WTC11 (cell line): ENCODE results near the gene TMEM86B. TPM values are rescaled to one million over a fixed set of nuclear protein-coding genes. Genes with fewer than 3 reads are reported as not detected.

ENCODE experiments used
- ATAC-seq: fragments of 200-7000 bp; cut with Tn5 transposase; 2 replicates; pipeline ENCODE4 v1.10.0; 2021; ENCODE audit warnings: mild to moderate bottlenecking, moderate library complexity
- CTCF ChIA-PET: fragments of 300-600 bp; sonication (Branson Sonifier 250); formaldehyde crosslinking; loops from one replicate; lab custom pipeline; 2021; ENCODE audit warnings: antibody characterized with exemption; lab: Charles Lee
- POLR2A ChIA-PET: fragments of 350-600 bp; sonication (Branson Sonifier 250); formaldehyde crosslinking; loops from one replicate; lab custom pipeline; 2021; ENCODE audit warnings: antibody characterized with exemption; lab: Charles Lee
- DNase-seq: peaks from one replicate; pipeline ENCODE4 v3.0.0; 2021; ENCODE audit warnings: low spot score
- H3K27ac Mint-ChIP-seq: 2 replicates; pipeline ENCODE4 v1.8.0; 2021; ENCODE audit warnings: mixed read lengths
- H3K27me3 Mint-ChIP-seq: 2 replicates; pipeline ENCODE4 v1.8.0; 2021; ENCODE audit warnings: low read depth, mild to moderate bottlenecking, moderate library complexity, mixed read lengths
- H3K36me3 Mint-ChIP-seq: 2 replicates; pipeline ENCODE4 v1.8.0; 2021; ENCODE audit warnings: mixed read lengths
- H3K4me1 Mint-ChIP-seq: 2 replicates; pipeline ENCODE4 v1.8.0; 2022; ENCODE audit warnings: mixed read lengths
- H3K4me3 Mint-ChIP-seq: 2 replicates; pipeline ENCODE4 v1.8.0; 2021; ENCODE audit warnings: mild to moderate bottlenecking, moderate library complexity, mixed read lengths
- H3K9me3 Mint-ChIP-seq: 2 replicates; pipeline ENCODE4 v1.8.0; 2021; ENCODE audit warnings: mixed read lengths
- ATF1 ChIP-seq: sonication (generic); formaldehyde crosslinking; IDR thresholded peaks from 2 replicates; pipeline ENCODE4 v1.8.1; 2023; ENCODE audit warnings: mild to moderate bottlenecking, moderate library complexity, missing genetic modification reagents
- CREM ChIP-seq: sonication (generic); formaldehyde crosslinking; IDR thresholded peaks from 2 replicates; pipeline ENCODE4 v1.8.1; 2022; ENCODE audit warnings: mild to moderate bottlenecking, missing genetic modification reagents, moderate library complexity
- ELF4 ChIP-seq: sonication (generic); formaldehyde crosslinking; IDR thresholded peaks from 2 replicates; pipeline ENCODE4 v1.8.1; 2022; ENCODE audit warnings: low read depth, mild to moderate bottlenecking, moderate library complexity, missing genetic modification reagents
- FOXK1 ChIP-seq: sonication (generic); formaldehyde crosslinking; IDR thresholded peaks from 2 replicates; pipeline ENCODE4 v1.8.0; 2022; ENCODE audit warnings: mild to moderate bottlenecking, moderate library complexity, missing genetic modification reagents
- IRF2 ChIP-seq: sonication (generic); formaldehyde crosslinking; IDR thresholded peaks from 2 replicates; pipeline ENCODE4 v1.8.0; 2022; ENCODE audit warnings: low read depth, missing genetic modification reagents, borderline replicate concordance
- MYBL2 ChIP-seq: sonication (generic); formaldehyde crosslinking; IDR thresholded peaks from 2 replicates; pipeline ENCODE4 v1.8.1; 2023; ENCODE audit warnings: mild to moderate bottlenecking, moderate library complexity, missing genetic modification reagents
- NFATC4 ChIP-seq: fragments of 250-450 bp; sonication (Bioruptor Pico); IDR thresholded peaks from 2 replicates; pipeline ENCODE4 v1.9.0; 2021; ENCODE audit warnings: mild to moderate bottlenecking
- NFE2L1 ChIP-seq: sonication (generic); formaldehyde crosslinking; IDR thresholded peaks from 2 replicates; pipeline ENCODE4 v1.8.1; 2023; ENCODE audit warnings: missing genetic modification reagents
- NR1H2 ChIP-seq: sonication (generic); formaldehyde crosslinking; IDR thresholded peaks from 2 replicates; pipeline ENCODE4 v1.9.0; 2021; ENCODE audit warnings: mild to moderate bottlenecking, moderate library complexity, missing genetic modification reagents
- RELA ChIP-seq: sonication (generic); formaldehyde crosslinking; IDR thresholded peaks from 2 replicates; pipeline ENCODE4 v1.8.1; 2022; ENCODE audit warnings: missing genetic modification reagents, mild to moderate bottlenecking, borderline replicate concordance
- SMAD4 ChIP-seq: sonication (generic); formaldehyde crosslinking; IDR thresholded peaks from 2 replicates; pipeline ENCODE4 v1.8.0; 2022; ENCODE audit warnings: mild to moderate bottlenecking, missing genetic modification reagents
- TCF7 ChIP-seq: sonication (generic); formaldehyde crosslinking; IDR thresholded peaks from 2 replicates; pipeline ENCODE4 v1.8.0; 2022; ENCODE audit warnings: mild to moderate bottlenecking, low read depth, missing genetic modification reagents, moderate library complexity
- TEAD4 ChIP-seq: sonication (generic); formaldehyde crosslinking; IDR thresholded peaks from 2 replicates; pipeline ENCODE4 v1.8.0; 2022; ENCODE audit warnings: mild to moderate bottlenecking, missing genetic modification reagents
- ZBTB21 ChIP-seq: sonication (generic); formaldehyde crosslinking; IDR thresholded peaks from 2 replicates; pipeline ENCODE4 v1.8.1; 2023; ENCODE audit warnings: mild to moderate bottlenecking, missing genetic modification reagents, borderline replicate concordance
- ZNF263 ChIP-seq: sonication (generic); formaldehyde crosslinking; IDR thresholded peaks from 2 replicates; pipeline ENCODE4 v1.8.1; 2022; ENCODE audit warnings: low read depth, mild to moderate bottlenecking, moderate library complexity, missing genetic modification reagents
- ZNF416 ChIP-seq: fragments of 250-450 bp; sonication (Bioruptor Pico); IDR thresholded peaks from 2 replicates; pipeline ENCODE4 v1.9.0; 2021; ENCODE audit warnings: mild to moderate bottlenecking, inconsistent platforms
- total RNA-seq: library from RNA; stranded (reverse); gene quantifications from 3 replicates; pipeline ENCODE4 v1.2.3, GENCODE V29; 2021
- TF ChIP-seq, protein P1 (sequence below): sonication (generic); formaldehyde crosslinking; IDR thresholded peaks from 2 replicates; pipeline ENCODE4 v1.8.0; 2022; ENCODE audit warnings: mild to moderate bottlenecking, missing genetic modification reagents
- TF ChIP-seq, protein P2 (sequence below): sonication (generic); formaldehyde crosslinking; IDR thresholded peaks from 2 replicates; pipeline ENCODE4 v1.8.1; 2022; ENCODE audit warnings: missing genetic modification reagents, borderline replicate concordance
- TF ChIP-seq, protein P3 (sequence below): sonication (generic); formaldehyde crosslinking; IDR thresholded peaks from 2 replicates; pipeline ENCODE4 v1.8.0; 2022; ENCODE audit warnings: mild to moderate bottlenecking, missing genetic modification reagents
- TF ChIP-seq, protein P4 (sequence below): sonication (generic); formaldehyde crosslinking; IDR thresholded peaks from 2 replicates; pipeline ENCODE4 v1.8.0; 2023; ENCODE audit warnings: missing genetic modification reagents
- TF ChIP-seq, protein P5 (sequence below): sonication (generic); formaldehyde crosslinking; IDR thresholded peaks from 2 replicates; pipeline ENCODE4 v1.8.0; 2022; ENCODE audit warnings: missing genetic modification reagents
- TF ChIP-seq, protein P6 (sequence below): sonication (generic); formaldehyde crosslinking; IDR thresholded peaks from 2 replicates; pipeline ENCODE4 v1.8.0; 2023; ENCODE audit warnings: missing genetic modification reagents, mild to moderate bottlenecking, borderline replicate concordance
- TF ChIP-seq, protein P7 (sequence below): fragments of 250-450 bp; sonication (Bioruptor Pico); IDR thresholded peaks from 2 replicates; pipeline ENCODE4 v1.9.0; 2021; ENCODE audit warnings: moderate library complexity, mild to moderate bottlenecking, inconsistent platforms, borderline replicate concordance

TMEM86B gene
- total RNA-seq, 1 experiment from 2014 or later = 4.2 TPM

DNA sequence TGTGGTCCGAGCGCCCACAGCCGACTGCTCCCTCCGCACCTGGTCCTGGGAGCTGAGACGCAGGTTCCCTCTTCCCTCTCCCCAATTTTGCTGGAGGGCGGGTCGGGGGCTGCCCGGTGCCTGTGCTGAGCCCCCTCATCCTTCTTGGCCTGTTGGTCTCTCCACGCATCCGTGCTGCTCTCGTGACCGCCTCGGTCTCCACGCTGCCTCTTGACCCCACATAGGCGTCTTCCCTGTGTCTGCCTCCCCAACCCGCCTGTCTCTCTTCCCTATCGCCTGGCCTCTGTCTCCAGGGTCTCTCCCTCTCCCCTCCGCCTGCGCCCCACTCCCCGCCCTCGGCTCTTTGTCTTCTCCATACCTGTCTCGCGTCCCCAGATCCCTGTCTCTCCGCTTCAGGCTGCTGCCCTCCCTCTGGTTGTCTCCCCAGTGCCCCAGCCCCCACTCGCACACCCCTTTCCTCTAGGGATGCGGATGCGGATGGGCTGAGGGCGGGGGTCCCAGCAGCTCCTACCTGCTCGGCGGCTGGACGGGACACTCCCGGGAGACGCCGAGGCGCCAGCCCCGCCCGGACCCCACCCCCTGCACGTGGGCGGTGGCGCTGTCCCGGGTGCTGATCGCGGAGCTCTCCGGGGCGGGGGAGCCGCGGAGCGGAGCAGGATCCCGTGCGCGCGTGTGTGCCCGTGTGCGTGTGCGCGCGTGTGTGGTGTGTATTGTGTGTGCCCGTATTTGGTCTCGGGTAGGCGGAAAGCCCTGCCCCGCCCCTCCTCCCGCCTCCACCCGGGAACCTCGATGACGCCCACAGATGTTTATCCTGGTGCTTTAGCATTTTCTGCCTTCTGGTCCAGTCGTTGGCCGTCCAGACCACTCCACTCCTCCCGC, 48.7 kb downstream of the TMEM86B start, which contains the start of gene SYT5:
Gene SYT5, minus strand, starts transcription at position 684 of the 879 bp plus-strand sequence. CDS start 1,248 bp downstream, outside the sequence.
- H3K4me1 Mint-ChIP-seq = peaks cover 18% of the 10 kb centered on the region
- peaks cover 88% of the 10 kb centered on the region for H3K27me3 Mint-ChIP-seq
- H3K27ac Mint-ChIP-seq = peak within 1 kb of the TSS; percentile 72; the same call in 1 of the 2 replicates
- POLR2A ChIA-PET = interaction anchor here (1.3 to 1.4 kb wide), 2 partner anchors 37 to 159 kb away, joined by 3 to 6 read pairs; no protein-coding TSS in a partner anchor
- H3K9me3 Mint-ChIP-seq = no peaks in the 10 kb centered on the region
- CTCF ChIA-PET = interaction anchor here (0.6 to 3.1 kb wide), 9 partner anchors 13 to 475 kb away, joined by 3 to 15 read pairs (median 5); partner anchors contain the start of genes DNAAF3 and U2AF2
- no peaks in the 10 kb centered on the region for H3K36me3 Mint-ChIP-seq
- peak within 1 kb of the TSS; percentile 77 for H3K4me3 Mint-ChIP-seq
- ATAC-seq (peak; percentile 57), DNase-seq (peak; percentile 75)
- TF ChIP-seq MYBL2 = peak; percentile 83
- no peak for TF ChIP-seq ZNF416 (CRISPR knock-in tag)
- TF ChIP-seq, protein P1, sequence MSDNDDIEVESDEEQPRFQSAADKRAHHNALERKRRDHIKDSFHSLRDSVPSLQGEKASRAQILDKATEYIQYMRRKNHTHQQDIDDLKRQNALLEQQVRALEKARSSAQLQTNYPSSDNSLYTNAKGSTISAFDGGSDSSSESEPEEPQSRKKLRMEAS (CRISPR knock-in tag) = peak; percentile 94
- TF ChIP-seq NR1H2 (CRISPR knock-in tag) = peak; percentile 65; the same call in 1 of the 2 replicates
- TF ChIP-seq ATF1 (CRISPR knock-in tag) = no peak
- TF ChIP-seq TEAD4 (CRISPR knock-in tag) = peak; percentile 65; the same call in 1 of the 2 replicates
- TF ChIP-seq, protein P2, sequence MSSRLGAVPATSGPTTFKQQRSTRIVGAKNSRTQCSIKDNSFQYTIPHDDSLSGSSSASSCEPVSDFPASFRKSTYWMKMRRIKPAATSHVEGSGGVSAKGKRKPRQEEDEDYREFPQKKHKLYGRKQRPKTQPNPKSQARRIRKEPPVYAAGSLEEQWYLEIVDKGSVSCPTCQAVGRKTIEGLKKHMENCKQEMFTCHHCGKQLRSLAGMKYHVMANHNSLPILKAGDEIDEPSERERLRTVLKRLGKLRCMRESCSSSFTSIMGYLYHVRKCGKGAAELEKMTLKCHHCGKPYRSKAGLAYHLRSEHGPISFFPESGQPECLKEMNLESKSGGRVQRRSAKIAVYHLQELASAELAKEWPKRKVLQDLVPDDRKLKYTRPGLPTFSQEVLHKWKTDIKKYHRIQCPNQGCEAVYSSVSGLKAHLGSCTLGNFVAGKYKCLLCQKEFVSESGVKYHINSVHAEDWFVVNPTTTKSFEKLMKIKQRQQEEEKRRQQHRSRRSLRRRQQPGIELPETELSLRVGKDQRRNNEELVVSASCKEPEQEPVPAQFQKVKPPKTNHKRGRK (CRISPR knock-in tag) = 0 out of 2 replicates have a peak, but pooled peaks have one; percentile 31
- peak; percentile 71; the same call in 1 of the 2 replicates for TF ChIP-seq CREM (CRISPR knock-in tag)
- TF ChIP-seq, protein P3, sequence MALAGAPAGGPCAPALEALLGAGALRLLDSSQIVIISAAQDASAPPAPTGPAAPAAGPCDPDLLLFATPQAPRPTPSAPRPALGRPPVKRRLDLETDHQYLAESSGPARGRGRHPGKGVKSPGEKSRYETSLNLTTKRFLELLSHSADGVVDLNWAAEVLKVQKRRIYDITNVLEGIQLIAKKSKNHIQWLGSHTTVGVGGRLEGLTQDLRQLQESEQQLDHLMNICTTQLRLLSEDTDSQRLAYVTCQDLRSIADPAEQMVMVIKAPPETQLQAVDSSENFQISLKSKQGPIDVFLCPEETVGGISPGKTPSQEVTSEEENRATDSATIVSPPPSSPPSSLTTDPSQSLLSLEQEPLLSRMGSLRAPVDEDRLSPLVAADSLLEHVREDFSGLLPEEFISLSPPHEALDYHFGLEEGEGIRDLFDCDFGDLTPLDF = 0 out of 2 replicates have a peak, but pooled peaks have one; percentile 11
- TF ChIP-seq SMAD4 (CRISPR knock-in tag) = peak; percentile 70; the same call in 1 of the 2 replicates
- TF ChIP-seq ZBTB21 = no peak
- TF ChIP-seq, protein P4, sequence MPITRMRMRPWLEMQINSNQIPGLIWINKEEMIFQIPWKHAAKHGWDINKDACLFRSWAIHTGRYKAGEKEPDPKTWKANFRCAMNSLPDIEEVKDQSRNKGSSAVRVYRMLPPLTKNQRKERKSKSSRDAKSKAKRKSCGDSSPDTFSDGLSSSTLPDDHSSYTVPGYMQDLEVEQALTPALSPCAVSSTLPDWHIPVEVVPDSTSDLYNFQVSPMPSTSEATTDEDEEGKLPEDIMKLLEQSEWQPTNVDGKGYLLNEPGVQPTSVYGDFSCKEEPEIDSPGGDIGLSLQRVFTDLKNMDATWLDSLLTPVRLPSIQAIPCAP (CRISPR knock-in tag) = peak; percentile 62; the same call in 1 of the 2 replicates
- TF ChIP-seq, protein P5, sequence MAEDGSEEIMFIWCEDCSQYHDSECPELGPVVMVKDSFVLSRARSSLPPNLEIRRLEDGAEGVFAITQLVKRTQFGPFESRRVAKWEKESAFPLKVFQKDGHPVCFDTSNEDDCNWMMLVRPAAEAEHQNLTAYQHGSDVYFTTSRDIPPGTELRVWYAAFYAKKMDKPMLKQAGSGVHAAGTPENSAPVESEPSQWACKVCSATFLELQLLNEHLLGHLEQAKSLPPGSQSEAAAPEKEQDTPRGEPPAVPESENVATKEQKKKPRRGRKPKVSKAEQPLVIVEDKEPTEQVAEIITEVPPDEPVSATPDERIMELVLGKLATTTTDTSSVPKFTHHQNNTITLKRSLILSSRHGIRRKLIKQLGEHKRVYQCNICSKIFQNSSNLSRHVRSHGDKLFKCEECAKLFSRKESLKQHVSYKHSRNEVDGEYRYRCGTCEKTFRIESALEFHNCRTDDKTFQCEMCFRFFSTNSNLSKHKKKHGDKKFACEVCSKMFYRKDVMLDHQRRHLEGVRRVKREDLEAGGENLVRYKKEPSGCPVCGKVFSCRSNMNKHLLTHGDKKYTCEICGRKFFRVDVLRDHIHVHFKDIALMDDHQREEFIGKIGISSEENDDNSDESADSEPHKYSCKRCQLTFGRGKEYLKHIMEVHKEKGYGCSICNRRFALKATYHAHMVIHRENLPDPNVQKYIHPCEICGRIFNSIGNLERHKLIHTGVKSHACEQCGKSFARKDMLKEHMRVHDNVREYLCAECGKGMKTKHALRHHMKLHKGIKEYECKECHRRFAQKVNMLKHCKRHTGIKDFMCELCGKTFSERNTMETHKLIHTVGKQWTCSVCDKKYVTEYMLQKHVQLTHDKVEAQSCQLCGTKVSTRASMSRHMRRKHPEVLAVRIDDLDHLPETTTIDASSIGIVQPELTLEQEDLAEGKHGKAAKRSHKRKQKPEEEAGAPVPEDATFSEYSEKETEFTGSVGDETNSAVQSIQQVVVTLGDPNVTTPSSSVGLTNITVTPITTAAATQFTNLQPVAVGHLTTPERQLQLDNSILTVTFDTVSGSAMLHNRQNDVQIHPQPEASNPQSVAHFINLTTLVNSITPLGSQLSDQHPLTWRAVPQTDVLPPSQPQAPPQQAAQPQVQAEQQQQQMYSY (CRISPR knock-in tag) = peak; percentile 47; the same call in 1 of the 2 replicates
- TF ChIP-seq FOXK1 (CRISPR knock-in tag) = peak; percentile 91
- TF ChIP-seq TCF7 (CRISPR knock-in tag) = peak; percentile 87; the same call in 1 of the 2 replicates
- TF ChIP-seq, protein P6, sequence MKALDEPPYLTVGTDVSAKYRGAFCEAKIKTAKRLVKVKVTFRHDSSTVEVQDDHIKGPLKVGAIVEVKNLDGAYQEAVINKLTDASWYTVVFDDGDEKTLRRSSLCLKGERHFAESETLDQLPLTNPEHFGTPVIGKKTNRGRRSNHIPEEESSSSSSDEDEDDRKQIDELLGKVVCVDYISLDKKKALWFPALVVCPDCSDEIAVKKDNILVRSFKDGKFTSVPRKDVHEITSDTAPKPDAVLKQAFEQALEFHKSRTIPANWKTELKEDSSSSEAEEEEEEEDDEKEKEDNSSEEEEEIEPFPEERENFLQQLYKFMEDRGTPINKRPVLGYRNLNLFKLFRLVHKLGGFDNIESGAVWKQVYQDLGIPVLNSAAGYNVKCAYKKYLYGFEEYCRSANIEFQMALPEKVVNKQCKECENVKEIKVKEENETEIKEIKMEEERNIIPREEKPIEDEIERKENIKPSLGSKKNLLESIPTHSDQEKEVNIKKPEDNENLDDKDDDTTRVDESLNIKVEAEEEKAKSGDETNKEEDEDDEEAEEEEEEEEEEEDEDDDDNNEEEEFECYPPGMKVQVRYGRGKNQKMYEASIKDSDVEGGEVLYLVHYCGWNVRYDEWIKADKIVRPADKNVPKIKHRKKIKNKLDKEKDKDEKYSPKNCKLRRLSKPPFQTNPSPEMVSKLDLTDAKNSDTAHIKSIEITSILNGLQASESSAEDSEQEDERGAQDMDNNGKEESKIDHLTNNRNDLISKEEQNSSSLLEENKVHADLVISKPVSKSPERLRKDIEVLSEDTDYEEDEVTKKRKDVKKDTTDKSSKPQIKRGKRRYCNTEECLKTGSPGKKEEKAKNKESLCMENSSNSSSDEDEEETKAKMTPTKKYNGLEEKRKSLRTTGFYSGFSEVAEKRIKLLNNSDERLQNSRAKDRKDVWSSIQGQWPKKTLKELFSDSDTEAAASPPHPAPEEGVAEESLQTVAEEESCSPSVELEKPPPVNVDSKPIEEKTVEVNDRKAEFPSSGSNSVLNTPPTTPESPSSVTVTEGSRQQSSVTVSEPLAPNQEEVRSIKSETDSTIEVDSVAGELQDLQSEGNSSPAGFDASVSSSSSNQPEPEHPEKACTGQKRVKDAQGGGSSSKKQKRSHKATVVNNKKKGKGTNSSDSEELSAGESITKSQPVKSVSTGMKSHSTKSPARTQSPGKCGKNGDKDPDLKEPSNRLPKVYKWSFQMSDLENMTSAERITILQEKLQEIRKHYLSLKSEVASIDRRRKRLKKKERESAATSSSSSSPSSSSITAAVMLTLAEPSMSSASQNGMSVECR (CRISPR knock-in tag) = peak; percentile 97
- TF ChIP-seq ELF4 (CRISPR knock-in tag) = peak; percentile 69; the same call in 1 of the 2 replicates
- peak; percentile 81; the same call in 1 of the 2 replicates for TF ChIP-seq NFE2L1 (CRISPR knock-in tag)
- peak; percentile 84 for TF ChIP-seq RELA (CRISPR knock-in tag)
- peak; percentile 87; the same call in 1 of the 2 replicates for TF ChIP-seq IRF2 (CRISPR knock-in tag)
- TF ChIP-seq NFATC4 (CRISPR knock-in tag) = no peak
- TF ChIP-seq ZNF263 (CRISPR knock-in tag) = 0 out of 2 replicates have a peak, but pooled peaks have one; percentile 30
- TF ChIP-seq, protein P7, sequence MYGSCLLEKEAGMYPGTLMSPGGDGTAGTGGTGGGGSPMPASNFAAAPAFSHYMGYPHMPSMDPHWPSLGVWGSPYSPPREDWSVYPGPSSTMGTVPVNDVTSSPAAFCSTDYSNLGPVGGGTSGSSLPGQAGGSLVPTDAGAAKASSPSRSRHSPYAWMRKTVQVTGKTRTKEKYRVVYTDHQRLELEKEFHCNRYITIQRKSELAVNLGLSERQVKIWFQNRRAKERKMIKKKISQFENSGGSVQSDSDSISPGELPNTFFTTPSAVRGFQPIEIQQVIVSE (CRISPR knock-in tag) = no peak
